Stimulated activated memory B cell treated with anti-CD40 and anti-IgM and Interleukin-4, amounts not matched to agents 10 μg/mL and 1 μg/mL and 100 μg/mL, for 72 hours (primary cell): Measurements from ENCODE around the gene SNAP47.

Experiments used
- ATAC-seq: fragments of 150-1000 bp; cut with Tn5 transposase; 2 replicates; pipeline ENCODE4 v1.10.0; 2021
- H3K27ac Mint-ChIP-seq: one replicate; pipeline ENCODE4 v1.8.0; 2022; ENCODE audit warnings: mild to moderate bottlenecking, mixed read lengths
- H3K27me3 Mint-ChIP-seq: one replicate; pipeline ENCODE4 v1.8.0; 2022; ENCODE audit warnings: mixed read lengths
- H3K36me3 Mint-ChIP-seq: one replicate; pipeline ENCODE4 v1.8.0; 2022; ENCODE audit warnings: mixed read lengths
- H3K4me1 Mint-ChIP-seq: one replicate; pipeline ENCODE4 v1.8.0; 2022; ENCODE audit warnings: mixed read lengths
- H3K4me3 Mint-ChIP-seq: one replicate; pipeline ENCODE4 v1.8.0; 2022; ENCODE audit warnings: mild to moderate bottlenecking, moderate library complexity, mixed read lengths
- H3K9me3 Mint-ChIP-seq: one replicate; pipeline ENCODE4 v1.8.0; 2022; ENCODE audit warnings: mixed read lengths

The SNAP47 gene

DNA sequence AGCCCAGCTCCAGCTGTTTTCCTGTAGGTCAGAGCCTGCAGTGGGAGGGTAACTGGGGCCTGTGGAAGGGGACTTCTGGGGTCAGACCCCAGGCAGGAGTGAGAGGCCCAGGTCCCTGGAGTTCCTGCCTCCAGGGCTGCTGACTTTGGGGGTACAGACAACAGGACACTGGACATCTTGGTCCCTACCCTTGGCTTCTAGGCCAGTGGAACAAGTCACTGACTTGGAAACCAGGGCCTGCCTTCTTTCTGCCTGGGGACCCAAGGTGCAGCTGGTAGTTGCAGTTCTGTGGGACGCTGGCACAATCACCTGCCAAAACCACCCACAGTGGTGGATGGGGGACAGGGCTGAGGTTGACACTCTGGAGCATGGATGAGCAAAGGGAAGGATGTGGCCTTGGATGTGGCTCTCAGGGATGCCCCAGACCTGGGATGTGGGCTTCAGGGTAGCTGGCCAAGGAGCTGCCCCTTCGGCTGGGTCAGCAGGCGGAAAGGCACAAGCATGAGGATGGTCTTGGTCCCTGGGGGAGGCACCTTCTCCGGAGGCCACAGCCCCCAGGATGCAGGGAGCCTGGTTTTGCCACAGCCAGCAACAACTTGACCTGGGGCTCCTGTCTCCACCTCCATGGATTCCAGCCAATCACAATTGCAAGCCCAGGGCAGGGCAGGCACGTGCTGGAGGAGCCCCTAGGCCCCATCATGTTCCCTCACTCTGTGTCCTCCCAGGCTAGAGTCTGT is 5.9 kb upstream of the SNAP47 start:
- peak overlapping the region; percentile 92 for H3K4me3 Mint-ChIP-seq
- peak overlapping the region; percentile 80 for H3K27ac Mint-ChIP-seq
- H3K4me1 Mint-ChIP-seq, result peaks cover 57% of the 10 kb centered on the region
- H3K36me3 Mint-ChIP-seq, result peaks cover 12% of the 10 kb centered on the region
- no peaks in the 10 kb centered on the region for H3K27me3 Mint-ChIP-seq
- no peak for ATAC-seq
- no peaks in the 10 kb centered on the region for H3K9me3 Mint-ChIP-seq

GRCh38 chr1:227729881-227730629 is 5.2 kb upstream of the SNAP47 start:
- ATAC-seq, result no peak
- H3K27me3 Mint-ChIP-seq, result no peaks in the 10 kb centered on the region
- no peaks in the 10 kb centered on the region for H3K9me3 Mint-ChIP-seq
- no peak overlapping the region for H3K27ac Mint-ChIP-seq
- peaks cover 60% of the 10 kb centered on the region for H3K4me1 Mint-ChIP-seq
- H3K4me3 Mint-ChIP-seq, result no peak overlapping the region
- H3K36me3 Mint-ChIP-seq, result peaks cover 12% of the 10 kb centered on the region

DNA sequence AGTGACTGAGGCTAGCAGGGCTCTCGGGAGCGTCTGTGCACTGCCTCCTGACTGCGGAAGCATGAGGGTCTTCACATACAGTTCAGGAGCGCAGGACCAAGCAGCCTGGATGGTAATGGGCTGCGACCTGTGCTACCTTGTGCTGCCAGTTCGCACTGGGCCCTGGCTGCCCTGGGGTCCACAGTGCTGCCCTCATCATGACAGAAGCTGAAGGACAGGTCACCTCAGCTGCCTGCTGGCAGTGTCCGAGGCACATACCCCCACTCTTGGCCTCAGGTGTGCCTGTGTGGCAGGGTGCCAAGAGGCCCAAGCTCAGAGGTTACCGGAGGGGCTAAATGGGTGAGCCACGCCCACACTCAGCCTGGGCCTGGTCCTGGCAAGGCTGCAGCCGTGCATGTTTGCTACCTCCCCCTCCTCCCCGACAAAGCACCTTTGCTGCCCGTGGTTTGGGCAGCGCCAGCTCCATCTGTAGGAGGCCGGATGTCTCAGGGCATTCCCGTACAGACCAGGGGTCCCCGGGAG is 4.5 kb upstream of the SNAP47 start:
- no peaks in the 10 kb centered on the region for H3K9me3 Mint-ChIP-seq
- H3K27ac Mint-ChIP-seq, result no peak overlapping the region
- peaks cover 12% of the 10 kb centered on the region for H3K36me3 Mint-ChIP-seq
- ATAC-seq, result no peak
- H3K4me3 Mint-ChIP-seq, result no peak overlapping the region
- peaks cover 65% of the 10 kb centered on the region for H3K4me1 Mint-ChIP-seq
- no peaks in the 10 kb centered on the region for H3K27me3 Mint-ChIP-seq

DNA sequence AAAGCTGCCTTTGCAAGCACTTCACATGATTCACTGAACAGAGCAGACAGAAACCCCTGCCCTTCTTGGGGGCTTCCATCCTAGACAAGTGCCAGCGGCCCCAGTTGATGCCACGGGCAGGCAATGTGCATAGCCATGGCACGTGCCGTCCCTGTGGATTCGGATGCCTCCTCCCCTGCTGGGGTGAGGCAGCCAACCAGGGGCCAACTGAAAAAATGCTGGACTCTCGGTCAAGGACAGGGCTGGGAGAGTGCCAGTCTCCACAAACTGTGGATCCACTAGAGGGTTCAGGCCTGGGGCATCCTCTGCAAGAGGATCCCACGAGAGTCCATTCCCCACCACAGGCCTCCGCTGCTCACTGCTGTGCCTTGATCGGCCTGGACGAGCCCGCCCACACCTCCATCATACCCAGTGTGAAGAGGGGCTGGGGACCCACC is 4.0 kb upstream of the SNAP47 start:
- Mint-ChIP-seq H3K36me3 (peaks cover 12% of the 10 kb centered on the region), H3K4me1 (peaks cover 70% of the 10 kb centered on the region), H3K27ac (no peak overlapping the region), H3K4me3 (no peak overlapping the region), H3K9me3 (no peaks in the 10 kb centered on the region), H3K27me3 (no peaks in the 10 kb centered on the region)
- no peak for ATAC-seq

- H3K27ac Mint-ChIP-seq, result no peak overlapping the region
- no peaks in the 10 kb centered on the region for H3K9me3 Mint-ChIP-seq
- H3K4me3 Mint-ChIP-seq, result no peak overlapping the region
- ATAC-seq, result no peak
- H3K36me3 Mint-ChIP-seq, result peaks cover 12% of the 10 kb centered on the region
- H3K4me1 Mint-ChIP-seq, result peaks cover 72% of the 10 kb centered on the region
- no peaks in the 10 kb centered on the region for H3K27me3 Mint-ChIP-seq
Observed at GRCh38 chr1:227731696-227732585, 3.3 kb upstream of the SNAP47 start.

GRCh38 chr1:227732586-227733308 is 2.5 kb upstream of the SNAP47 start:
- H3K27ac Mint-ChIP-seq, result peak overlapping the region; percentile 35
- peaks cover 72% of the 10 kb centered on the region for H3K4me1 Mint-ChIP-seq
- no peaks in the 10 kb centered on the region for H3K9me3 Mint-ChIP-seq
- no peak for ATAC-seq
- no peaks in the 10 kb centered on the region for H3K27me3 Mint-ChIP-seq
- peak overlapping the region; percentile 44 for H3K4me3 Mint-ChIP-seq
- H3K36me3 Mint-ChIP-seq, result peaks cover 12% of the 10 kb centered on the region

DNA sequence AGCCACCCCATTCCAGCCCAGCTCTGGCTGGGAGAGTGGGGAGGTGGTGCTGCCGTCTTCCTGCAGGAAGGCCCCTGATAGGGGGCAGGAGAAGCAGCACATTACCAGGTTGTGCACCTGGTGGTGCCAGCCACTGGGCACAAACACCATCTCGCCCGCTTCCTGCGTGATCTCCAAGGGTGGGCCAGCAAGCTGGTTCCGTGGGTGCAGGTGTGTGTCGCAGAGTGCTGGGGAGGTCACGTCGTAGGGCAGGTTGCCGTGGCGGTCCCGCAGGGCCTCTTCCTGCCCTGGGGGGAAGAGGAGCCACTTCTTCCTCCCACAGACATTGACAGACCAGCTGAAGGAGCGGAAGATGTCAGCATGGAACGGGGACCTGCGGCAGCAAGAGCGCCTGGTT is 1.9 kb upstream of the SNAP47 start:
- Mint-ChIP-seq H3K27ac (peak overlapping the region; percentile 35), H3K9me3 (no peaks in the 10 kb centered on the region), H3K27me3 (no peaks in the 10 kb centered on the region), H3K4me3 (peak overlapping the region; percentile 59), H3K4me1 (peaks cover 71% of the 10 kb centered on the region), H3K36me3 (peaks cover 15% of the 10 kb centered on the region)
- no peak for ATAC-seq

GRCh38 chr1:227733751-227734545 is 1.3 kb upstream of the SNAP47 start:
- peaks cover 19% of the 10 kb centered on the region for H3K36me3 Mint-ChIP-seq
- H3K9me3 Mint-ChIP-seq, result no peaks in the 10 kb centered on the region
- H3K4me1 Mint-ChIP-seq, result peaks cover 69% of the 10 kb centered on the region
- H3K27me3 Mint-ChIP-seq, result no peaks in the 10 kb centered on the region
- H3K27ac Mint-ChIP-seq, result peak overlapping the region; percentile 87
- H3K4me3 Mint-ChIP-seq, result peak overlapping the region; percentile 97
- no peak for ATAC-seq

DNA sequence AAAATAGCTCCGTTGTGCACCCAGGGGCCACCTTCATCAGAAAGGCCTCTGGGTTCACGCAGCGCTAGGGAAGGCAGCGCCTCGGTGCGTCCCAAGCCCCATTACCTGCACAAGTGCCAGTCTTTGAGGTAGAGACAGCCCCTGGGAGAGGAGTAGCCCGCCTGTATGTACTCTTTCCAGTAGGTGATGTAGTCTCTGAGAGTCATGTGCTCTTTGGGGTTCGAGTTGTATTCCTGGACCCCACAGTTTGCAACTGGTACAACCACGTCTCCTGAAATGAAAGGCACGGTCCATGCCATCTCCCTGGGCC is 734 bp upstream of the SNAP47 start:
- Mint-ChIP-seq H3K27ac (peak overlapping the region; percentile 87), H3K27me3 (no peaks in the 10 kb centered on the region), H3K36me3 (peaks cover 20% of the 10 kb centered on the region), H3K4me1 (peaks cover 68% of the 10 kb centered on the region), H3K9me3 (no peaks in the 10 kb centered on the region), H3K4me3 (peak overlapping the region; percentile 97)
- ATAC-seq, result no peak

- peak overlapping the region; percentile 87 for H3K27ac Mint-ChIP-seq
- peak overlapping the region; percentile 97 for H3K4me3 Mint-ChIP-seq
- no peaks in the 10 kb centered on the region for H3K27me3 Mint-ChIP-seq
- H3K9me3 Mint-ChIP-seq, result no peaks in the 10 kb centered on the region
- H3K36me3 Mint-ChIP-seq, result peaks cover 28% of the 10 kb centered on the region
- peaks cover 70% of the 10 kb centered on the region for H3K4me1 Mint-ChIP-seq
- peak; percentile 14 for ATAC-seq
Observed at GRCh38 chr1:227735539-227736285, 477 bp downstream of the SNAP47 start.

GRCh38 chr1:227736814-227737432 is 1.7 kb downstream of the SNAP47 start:
- peak overlapping the region; percentile 22 for H3K4me3 Mint-ChIP-seq
- no peaks in the 10 kb centered on the region for H3K9me3 Mint-ChIP-seq
- peaks cover 80% of the 10 kb centered on the region for H3K4me1 Mint-ChIP-seq
- H3K36me3 Mint-ChIP-seq, result peaks cover 37% of the 10 kb centered on the region
- ATAC-seq, result no peak
- no peak overlapping the region for H3K27ac Mint-ChIP-seq
- no peaks in the 10 kb centered on the region for H3K27me3 Mint-ChIP-seq

GRCh38 chr1:227738820-227739219 is 3.6 kb downstream of the SNAP47 start:
- Mint-ChIP-seq H3K27me3 (no peaks in the 10 kb centered on the region), H3K9me3 (no peaks in the 10 kb centered on the region), H3K27ac (no peak overlapping the region), H3K4me1 (peaks cover 76% of the 10 kb centered on the region), H3K4me3 (no peak overlapping the region), H3K36me3 (peaks cover 25% of the 10 kb centered on the region)
- ATAC-seq, result no peak

DNA sequence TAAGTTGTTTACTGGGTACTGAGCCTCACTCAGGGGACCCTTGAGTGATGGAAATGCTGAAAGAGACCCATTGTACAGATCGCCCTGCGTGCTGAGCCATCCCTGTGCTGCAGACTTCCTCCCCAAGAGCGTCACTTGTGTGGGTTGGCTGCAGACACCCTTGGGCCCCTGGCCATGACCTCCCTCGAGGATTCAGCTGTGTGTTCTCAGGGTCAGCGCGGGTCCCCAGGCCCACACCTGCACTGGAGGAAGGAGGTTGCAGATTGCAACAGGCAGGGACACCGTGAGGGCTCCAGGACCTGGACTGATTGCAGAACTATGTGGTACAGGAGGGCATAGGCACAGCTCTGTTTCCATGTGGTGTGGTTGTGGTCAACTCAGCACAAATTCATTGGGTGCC is 4.4 kb downstream of the SNAP47 start:
- H3K4me3 Mint-ChIP-seq, result no peak overlapping the region
- H3K27ac Mint-ChIP-seq, result peak overlapping the region; percentile 6
- peaks cover 67% of the 10 kb centered on the region for H3K4me1 Mint-ChIP-seq

More for the DNA sequence above, 4.4 kb downstream of the SNAP47 start:
- Mint-ChIP-seq H3K9me3 (no peaks in the 10 kb centered on the region), H3K27me3 (no peaks in the 10 kb centered on the region), H3K36me3 (peaks cover 25% of the 10 kb centered on the region)
- ATAC-seq, result peak; percentile 21
